HEK293 (cell line): Measurements from ENCODE around the gene ARL8A.

Source experiments
- CTCF ChIA-PET: fragments of 350-600 bp; formaldehyde crosslinking; extraction: SDS; loops from one replicate; lab custom pipeline; 2021; ENCODE audit warnings: antibody characterized with exemption; lab: Yijun Ruan, JAX
- POLR2A ChIA-PET: fragments of 300-600 bp; formaldehyde crosslinking; extraction: SDS; loops from one replicate; lab custom pipeline; 2020; ENCODE audit warnings: antibody characterized with exemption, inconsistent platforms; lab: Yijun Ruan, JAX
- H3K27ac ChIP-seq: fragments of 200-500 bp; sonication (Bioruptor generic); 2 replicates; pipeline ENCODE4 v1.5.1; 2014; ENCODE audit warnings: low read depth, low read length, control low read depth, inconsistent platforms; ENCODE audit errors: extremely low read depth
- H3K36me3 ChIP-seq, 2 experiments: fragments of 200-500 bp in 1 of 2; sonication (Bioruptor generic) in 1 of 2; 1 replicate in 1 of 2; 2 replicates in 1 of 2; pipeline ENCODE4 v1.5.1; 2014 to 2017; ENCODE audit warnings: inconsistent platforms in 2 of 2, low read length in 2 of 2; ENCODE audit not compliant: control insufficient read depth in 2 of 2, insufficient read depth in 1 of 2
- H3K4me1 ChIP-seq: fragments of 200-500 bp; sonication (Bioruptor generic); 2 replicates; pipeline ENCODE4 v1.5.1; 2014; ENCODE audit warnings: mild to moderate bottlenecking, low read length, inconsistent platforms; ENCODE audit not compliant: control insufficient read depth, insufficient read depth
- H3K4me3 ChIP-seq: 2 replicates; pipeline ENCODE4 v1.5.1; 2011; ENCODE audit warnings: low read depth, mild to moderate bottlenecking, control low read depth, low read length, moderate library complexity
- H3K9me3 ChIP-seq: fragments of 200-500 bp; sonication (Bioruptor generic); 2 replicates; pipeline ENCODE4 v1.5.1; 2014; ENCODE audit warnings: low read depth, low read length, inconsistent platforms; ENCODE audit not compliant: control insufficient read depth, insufficient read depth
- CTCF ChIP-seq: fragments of 450-650 bp; formaldehyde crosslinking; IDR thresholded peaks from 2 replicates; pipeline ENCODE4 v1.5.1; 2016; ENCODE audit warnings: missing biosample characterization, missing genetic modification characterization
- FEZF1 ChIP-seq: fragments of 450-650 bp; formaldehyde crosslinking; IDR thresholded peaks from 2 replicates; pipeline ENCODE4 v1.5.1; 2016; ENCODE audit warnings: missing biosample characterization, missing genetic modification characterization
- HOXC10 ChIP-seq: sonication (generic); formaldehyde crosslinking; IDR thresholded peaks from 2 replicates; pipeline ENCODE4 v1.8.1; 2023; ENCODE audit warnings: mild to moderate bottlenecking, missing genetic modification reagents
- KLF9 ChIP-seq: fragments of 450-650 bp; formaldehyde crosslinking; IDR thresholded peaks from 2 replicates; pipeline ENCODE4 v1.5.1; 2016; ENCODE audit warnings: missing biosample characterization, missing genetic modification characterization, low read depth
- PRDM1 ChIP-seq: fragments of 450-650 bp; formaldehyde crosslinking; IDR thresholded peaks from 2 replicates; pipeline ENCODE4; 2016; ENCODE audit warnings: missing biosample characterization, missing genetic modification characterization
- REPIN1 ChIP-seq: fragments of 450-650 bp; formaldehyde crosslinking; IDR thresholded peaks from 2 replicates; pipeline ENCODE4 v1.5.1; 2017; ENCODE audit warnings: missing biosample characterization, missing genetic modification characterization, low read depth
- TSHZ1 ChIP-seq: fragments of 450-650 bp; formaldehyde crosslinking; IDR thresholded peaks from 2 replicates; pipeline ENCODE4 v1.5.1; 2016; ENCODE audit warnings: missing biosample characterization, missing genetic modification characterization, borderline replicate concordance
- ZIC2 ChIP-seq: fragments of 450-650 bp; formaldehyde crosslinking; IDR thresholded peaks from 2 replicates; pipeline ENCODE4 v1.5.1; 2016; ENCODE audit warnings: missing biosample characterization, missing genetic modification characterization
- ZNF140 ChIP-seq: fragments of 450-650 bp; formaldehyde crosslinking; IDR thresholded peaks from 2 replicates; pipeline ENCODE4 v1.5.1; 2016; ENCODE audit warnings: missing biosample characterization, missing genetic modification characterization
- ZNF157 ChIP-seq: fragments of 450-650 bp; formaldehyde crosslinking; IDR thresholded peaks from 2 replicates; pipeline ENCODE4 v1.5.1; 2016; ENCODE audit warnings: missing biosample characterization, missing genetic modification characterization
- ZNF18 ChIP-seq: fragments of 450-650 bp; formaldehyde crosslinking; IDR thresholded peaks from 2 replicates; pipeline ENCODE4 v1.5.1; 2016; ENCODE audit warnings: missing biosample characterization, missing genetic modification characterization
- ZNF221 ChIP-seq: fragments of 450-650 bp; formaldehyde crosslinking; IDR thresholded peaks from 2 replicates; pipeline ENCODE4 v1.5.1; 2017; ENCODE audit warnings: missing biosample characterization, missing genetic modification characterization, borderline replicate concordance
- ZNF248 ChIP-seq: fragments of 450-650 bp; formaldehyde crosslinking; IDR thresholded peaks from 2 replicates; pipeline ENCODE4 v1.5.1; 2017; ENCODE audit warnings: missing biosample characterization, missing genetic modification characterization
- ZNF26 ChIP-seq: fragments of 450-650 bp; formaldehyde crosslinking; IDR thresholded peaks from 2 replicates; pipeline ENCODE4 v1.5.1; 2016; ENCODE audit warnings: missing biosample characterization, missing genetic modification characterization
- ZNF335 ChIP-seq: fragments of 450-650 bp; formaldehyde crosslinking; conservative IDR thresholded peaks from 2 replicates; pipeline ENCODE4 v1.5.1; 2016; ENCODE audit warnings: missing biosample characterization, missing genetic modification characterization
- ZNF354C ChIP-seq: fragments of 450-650 bp; formaldehyde crosslinking; IDR thresholded peaks from 2 replicates; pipeline ENCODE4 v1.5.1; 2016; ENCODE audit warnings: missing biosample characterization, missing genetic modification characterization, low read depth, borderline replicate concordance
- ZNF433 ChIP-seq: fragments of 450-650 bp; formaldehyde crosslinking; IDR thresholded peaks from 2 replicates; pipeline ENCODE4 v1.5.1; 2016; ENCODE audit warnings: missing biosample characterization, missing genetic modification characterization, low read depth
- ZNF473 ChIP-seq: fragments of 450-650 bp; formaldehyde crosslinking; IDR thresholded peaks from 2 replicates; pipeline ENCODE4 v1.5.1; 2017; ENCODE audit warnings: missing biosample characterization, missing genetic modification characterization
- ZNF529 ChIP-seq: fragments of 450-650 bp; formaldehyde crosslinking; IDR thresholded peaks from 2 replicates; pipeline ENCODE4 v1.5.1; 2017; ENCODE audit warnings: missing genetic modification characterization, missing biosample characterization; ENCODE audit not compliant: insufficient replicate concordance
- ZNF544 ChIP-seq: fragments of 450-650 bp; formaldehyde crosslinking; IDR thresholded peaks from 2 replicates; pipeline ENCODE4 v1.5.0; 2017; ENCODE audit warnings: missing biosample characterization, missing genetic modification characterization
- ZNF670 ChIP-seq: fragments of 450-650 bp; formaldehyde crosslinking; IDR thresholded peaks from 2 replicates; pipeline ENCODE4 v1.5.1; 2016; ENCODE audit warnings: missing biosample characterization, missing genetic modification characterization, low read depth
- ZNF677 ChIP-seq: fragments of 450-650 bp; IDR thresholded peaks from 2 replicates; pipeline ENCODE4 v1.5.0; 2018; ENCODE audit warnings: missing biosample characterization, mild to moderate bottlenecking, missing genetic modification characterization, moderate library complexity
- ZNF776 ChIP-seq: fragments of 450-650 bp; formaldehyde crosslinking; IDR thresholded peaks from 2 replicates; pipeline ENCODE4 v1.5.0; 2017; ENCODE audit warnings: missing biosample characterization, missing genetic modification characterization, borderline replicate concordance
- ZNF792 ChIP-seq: fragments of 450-650 bp; formaldehyde crosslinking; IDR thresholded peaks from 2 replicates; pipeline ENCODE4 v1.5.1; 2016; ENCODE audit warnings: missing biosample characterization, missing genetic modification characterization
- ZSCAN5A ChIP-seq: fragments of 450-650 bp; formaldehyde crosslinking; IDR thresholded peaks from 2 replicates; pipeline ENCODE4 v1.5.1; 2016; ENCODE audit warnings: missing biosample characterization, missing genetic modification characterization

Gene ARL8A

GRCh38 chr1:202101184-202101583 lies 43.4 kb downstream of the ARL8A start:
- H3K9me3 ChIP-seq, result no peaks in the 10 kb centered on the region
- H3K4me3 ChIP-seq, result no peak overlapping the region
- ChIA-PET CTCF (interaction anchor here (0.5 to 1.6 kb wide), 4 partner anchors 9 to 541 kb away, joined by 3 to 5 read pairs (median 4); no protein-coding TSS in a partner anchor), POLR2A (no interaction called here)
- H3K36me3 ChIP-seq, result no peaks in the 10 kb centered on the region
- H3K27ac ChIP-seq, result no peak overlapping the region
- H3K4me1 ChIP-seq, result peaks cover 4% of the 10 kb centered on the region
- TF ChIP-seq TSHZ1 (tag by site-specific recombination) (no peak), ZNF433 (tag by site-specific recombination) (no peak), ZNF544 (no peak), ZNF335 (tag by site-specific recombination) (peak; percentile 46; the same call in 1 of the 2 replicates), ZNF776 (tag by site-specific recombination) (no peak), REPIN1 (tag by site-specific recombination) (no peak), HOXC10 (CRISPR knock-in tag) (no peak), ZNF677 (no peak), ZNF140 (tag by site-specific recombination) (no peak), PRDM1 (tag by site-specific recombination) (no peak), ZNF221 (tag by site-specific recombination) (no peak), ZIC2 (tag by site-specific recombination) (peak; percentile 40), ZNF157 (tag by site-specific recombination) (no peak), ZNF792 (tag by site-specific recombination) (no peak), ZNF26 (no peak), ZNF473 (tag by site-specific recombination) (no peak)

- no peak for TF ChIP-seq ZNF354C
- no peak for TF ChIP-seq KLF9 (tag by site-specific recombination)
- no peak for TF ChIP-seq CTCF (tag by site-specific recombination)
- no peak for TF ChIP-seq ZNF18 (tag by site-specific recombination)
- TF ChIP-seq ZNF529 (tag by site-specific recombination), result no peak
- TF ChIP-seq FEZF1 (tag by site-specific recombination), result no peak
- TF ChIP-seq ZNF670 (tag by site-specific recombination), result no peak
- no peak for TF ChIP-seq ZSCAN5A
- TF ChIP-seq ZNF248 (tag by site-specific recombination), result no peak
- ChIA-PET POLR2A (interaction anchor here (1.6 kb wide), 1 partner anchor 12 kb away, joined by 8 read pairs; no protein-coding TSS in a partner anchor), CTCF (interaction anchor here (0.7 to 1.5 kb wide), 4 partner anchors 12 to 94 kb away, joined by 3 to 4 read pairs (median 3); no protein-coding TSS in a partner anchor)
- Histone ChIP-seq H3K4me1 (no peaks in the 10 kb centered on the region), H3K36me3 (no peaks in the 10 kb centered on the region), H3K9me3 (no peaks in the 10 kb centered on the region), H3K4me3 (no peak overlapping the region), H3K27ac (no peak overlapping the region)
Measured at GRCh38 chr1:202093858-202094257, 50.7 kb downstream of the ARL8A start.
